Hippocampal formation (tissue), 2 donors: ENCODE data around the gene REG4.
"Not testable (repeated sequence)": the region's sequence is repeated elsewhere in the genome, so short reads cannot be mapped to it uniquely, and the experiment has no call there.

Source experiments
- DNase-seq, 2 donors: peaks; one replicate each; lab custom pipeline; 2025; lab: John Stamatoyannopoulos, UW

Gene REG4

GRCh38 chr1:119806489-119806888, 4.8 kb downstream of the REG4 start:
- DNase-seq: no peak

DNA sequence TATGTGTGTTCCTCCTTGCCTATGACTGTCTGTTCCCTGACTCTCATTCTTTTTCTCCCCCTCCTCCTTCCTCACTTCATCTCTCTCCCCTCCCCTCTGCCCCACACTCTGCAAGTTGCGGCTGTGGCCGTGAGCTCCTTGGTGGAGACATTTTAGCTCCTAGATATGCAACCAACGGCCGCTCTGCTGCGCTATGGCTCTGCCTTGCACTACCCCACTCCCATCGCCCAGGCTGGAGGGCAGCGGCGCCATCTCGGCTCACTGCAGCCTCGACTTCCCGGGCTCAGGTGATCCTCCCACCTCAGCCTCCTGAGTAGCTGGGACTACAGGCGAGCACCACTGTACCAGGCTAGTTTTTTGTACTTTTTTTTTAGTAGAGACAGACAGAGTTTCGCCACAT, 5.5 kb downstream of the REG4 start:
- no peak for DNase-seq

DNA sequence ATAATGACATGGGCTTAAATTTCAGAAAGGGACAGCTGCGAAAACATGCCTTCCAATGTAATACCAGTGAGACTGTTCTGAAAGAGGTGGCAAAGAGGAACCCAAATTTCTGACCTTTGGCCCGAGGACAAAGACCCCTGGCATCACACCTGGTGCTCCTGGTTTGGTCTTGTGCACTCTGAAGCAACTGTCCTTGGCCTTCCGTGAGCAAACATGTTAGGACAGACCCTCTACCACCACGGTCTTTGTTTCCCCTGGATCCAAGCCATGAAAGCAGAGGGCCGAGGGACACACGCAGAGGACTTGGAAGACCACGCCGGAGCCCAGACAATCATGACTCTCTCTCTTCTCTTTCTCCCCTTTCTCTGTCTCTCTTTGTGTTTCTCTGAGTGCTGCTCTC, 6.0 kb downstream of the REG4 start:
- DNase-seq: no peak

DNA sequence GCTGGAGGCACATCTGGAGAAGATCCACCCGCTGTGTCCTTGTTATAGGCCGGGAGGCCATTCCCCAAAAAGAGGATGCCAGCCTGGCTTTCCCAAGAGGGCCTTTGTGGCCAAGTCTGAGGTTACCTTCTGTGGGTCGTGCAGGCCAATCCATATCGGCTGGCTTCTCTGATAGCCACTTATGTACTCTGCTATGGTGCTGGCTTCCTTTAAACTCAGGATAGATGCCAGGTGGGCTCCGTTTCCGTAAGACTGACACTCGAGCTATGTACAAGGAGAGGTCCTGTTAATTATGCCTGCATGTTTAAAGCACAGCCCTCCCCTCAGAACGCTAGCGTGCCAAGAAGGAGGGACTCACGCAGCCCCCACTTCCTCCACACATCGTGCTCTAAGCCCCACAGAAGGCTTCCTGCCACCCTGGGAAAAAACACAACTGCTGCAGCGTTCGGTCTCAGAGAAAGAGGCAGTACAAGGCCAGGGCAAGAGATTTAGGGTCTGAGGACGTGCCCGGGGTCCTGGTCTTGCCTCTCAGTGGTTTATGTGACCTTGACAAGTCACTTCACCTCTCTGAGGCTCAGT, 11.6 kb downstream of the REG4 start:
- DNase-seq: no peak

DNA sequence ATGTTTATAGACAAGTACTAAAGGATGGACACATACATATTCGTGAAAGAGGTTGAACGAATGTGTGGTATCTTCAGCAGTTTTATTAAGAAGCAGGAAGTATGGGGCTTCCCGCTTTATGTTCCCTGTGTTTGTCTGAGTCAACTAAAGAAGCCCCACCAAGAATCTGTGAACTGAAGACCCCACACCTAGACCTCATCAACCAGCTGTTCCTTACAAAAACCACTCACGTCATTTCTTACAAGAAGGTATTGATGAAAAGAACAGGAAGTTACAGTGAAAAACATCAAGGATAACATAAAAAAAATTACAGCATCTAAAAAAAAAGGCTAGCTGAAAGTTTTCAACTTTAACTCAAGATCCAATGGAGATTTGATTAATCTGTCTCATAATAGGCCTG, 12.3 kb downstream of the REG4 start:
- DNase-seq: no peak

- DNase-seq: no peak
Measured at GRCh38 chr1:119797606-119798005, 13.7 kb downstream of the REG4 start.

- DNase-seq: no peak
Measured at GRCh38 chr1:119797162-119797561, 14.1 kb downstream of the REG4 start.

DNA sequence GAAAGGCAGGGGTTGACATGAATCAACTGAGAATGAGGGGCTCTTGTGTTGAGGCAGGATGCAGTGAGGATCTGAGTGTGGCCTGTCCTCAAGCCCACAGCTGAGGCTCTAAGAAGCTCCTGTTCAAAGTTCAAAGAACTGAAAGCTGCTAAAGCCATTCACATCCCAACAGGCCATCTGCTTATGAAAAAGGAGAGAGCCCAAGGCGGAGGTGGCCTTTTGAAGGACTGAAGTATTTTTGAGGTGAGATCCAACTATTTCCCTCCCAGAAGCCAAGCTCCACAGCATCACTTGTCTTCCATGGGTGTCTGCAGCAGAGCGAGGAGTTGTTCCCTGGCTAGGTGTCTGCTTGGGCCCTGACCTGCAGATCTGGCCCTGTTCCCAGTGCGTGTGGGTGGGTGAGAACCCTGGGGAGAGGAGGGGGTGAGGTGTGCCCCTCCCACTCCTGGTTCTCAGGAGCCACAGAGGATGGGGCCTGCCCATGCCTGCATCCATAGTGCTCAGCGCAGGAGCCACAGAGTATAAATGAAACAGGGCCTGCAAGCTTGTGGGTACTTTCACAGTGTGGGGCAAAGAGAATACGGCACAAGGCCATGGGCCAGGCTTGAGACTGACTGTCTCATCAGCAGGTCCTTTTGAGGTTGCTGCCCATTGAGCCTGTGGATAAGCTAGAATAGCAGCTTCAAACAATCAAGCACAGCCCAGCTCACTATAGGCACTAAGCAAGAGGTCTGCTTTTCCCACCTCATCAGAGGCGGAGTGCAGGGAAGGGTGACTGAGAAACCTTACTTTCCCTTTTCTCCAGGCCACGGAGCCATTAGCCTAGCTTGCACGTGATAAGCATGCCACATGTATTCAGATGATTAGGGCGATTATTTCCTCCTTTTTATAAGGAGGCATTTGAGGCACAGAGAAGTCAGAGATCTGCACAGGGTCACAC, 15.7 kb downstream of the REG4 start:
- DNase-seq: no peak

GRCh38 chr1:119794876-119795240, 16.4 kb downstream of the REG4 start:
- no peak for DNase-seq

DNA sequence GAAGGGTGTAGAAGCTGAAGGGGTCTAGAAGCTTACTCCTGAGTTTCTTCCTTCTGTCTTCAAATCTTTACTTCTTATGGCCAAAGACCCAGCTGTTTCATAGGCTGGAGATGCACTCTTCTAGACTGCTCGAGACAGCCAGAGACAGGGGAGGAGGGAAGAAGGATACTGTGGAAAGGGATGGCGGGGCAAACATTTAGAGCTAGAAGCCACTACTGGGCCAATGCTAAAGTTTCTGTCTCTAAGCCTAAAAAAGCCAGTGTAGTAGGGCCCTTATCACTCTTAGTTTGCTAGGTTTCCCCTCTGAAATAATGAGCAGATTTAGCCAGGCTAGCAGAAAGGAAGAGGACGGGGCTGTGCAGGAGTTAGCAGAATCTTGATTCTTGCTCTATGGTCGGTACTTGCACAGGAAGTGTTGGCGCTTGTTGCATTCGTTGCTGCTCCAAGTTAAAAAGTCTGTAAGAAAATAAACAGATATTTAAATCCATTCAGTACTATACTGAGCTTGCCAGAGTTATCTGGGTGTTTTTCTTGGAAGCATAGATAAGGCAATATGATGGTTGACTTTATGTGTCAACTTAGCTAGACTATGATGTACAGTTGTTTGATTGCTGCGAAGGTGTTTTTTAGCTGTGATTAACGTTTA, 16.9 kb downstream of the REG4 start:
- no peak for DNase-seq

- DNase-seq: no peak
Measured at GRCh38 chr1:119791377-119791776, 19.9 kb downstream of the REG4 start.

GRCh38 chr1:119790451-119791198, 20.6 kb downstream of the REG4 start:
- no peak for DNase-seq

- DNase-seq: no peak
Measured at GRCh38 chr1:119787776-119788175, 23.5 kb downstream of the REG4 start.

DNA sequence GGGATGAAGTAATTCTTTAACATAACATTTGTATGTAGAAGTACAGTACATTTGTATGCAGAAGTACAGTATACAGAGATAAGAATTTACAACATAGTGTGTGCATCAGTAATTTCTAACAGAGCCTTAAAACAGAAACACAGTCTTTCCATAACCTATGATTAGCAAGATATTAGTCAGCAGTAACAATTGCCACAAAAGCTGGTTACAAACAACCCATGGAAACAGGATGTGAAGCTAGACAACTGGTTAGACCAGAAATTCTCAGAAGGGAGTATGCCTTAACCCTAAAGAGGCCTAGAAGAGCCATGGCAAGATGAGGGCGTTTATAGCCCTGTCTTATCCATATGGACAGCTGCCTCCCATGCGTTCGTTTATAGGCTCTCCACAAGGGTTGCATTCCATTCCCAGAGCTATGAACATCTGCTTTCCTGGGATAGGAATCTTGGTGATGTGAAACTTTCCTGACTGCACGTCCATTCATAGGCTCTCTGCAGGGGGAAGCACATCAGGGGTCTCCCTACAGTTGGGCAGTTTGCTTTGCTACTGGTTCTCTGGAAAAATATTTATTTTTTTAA, 24.7 kb downstream of the REG4 start:
- DNase-seq: not testable (repeated sequence)

GRCh38 chr1:119786046-119786445, 25.2 kb downstream of the REG4 start:
- DNase-seq: not testable (repeated sequence)

DNA sequence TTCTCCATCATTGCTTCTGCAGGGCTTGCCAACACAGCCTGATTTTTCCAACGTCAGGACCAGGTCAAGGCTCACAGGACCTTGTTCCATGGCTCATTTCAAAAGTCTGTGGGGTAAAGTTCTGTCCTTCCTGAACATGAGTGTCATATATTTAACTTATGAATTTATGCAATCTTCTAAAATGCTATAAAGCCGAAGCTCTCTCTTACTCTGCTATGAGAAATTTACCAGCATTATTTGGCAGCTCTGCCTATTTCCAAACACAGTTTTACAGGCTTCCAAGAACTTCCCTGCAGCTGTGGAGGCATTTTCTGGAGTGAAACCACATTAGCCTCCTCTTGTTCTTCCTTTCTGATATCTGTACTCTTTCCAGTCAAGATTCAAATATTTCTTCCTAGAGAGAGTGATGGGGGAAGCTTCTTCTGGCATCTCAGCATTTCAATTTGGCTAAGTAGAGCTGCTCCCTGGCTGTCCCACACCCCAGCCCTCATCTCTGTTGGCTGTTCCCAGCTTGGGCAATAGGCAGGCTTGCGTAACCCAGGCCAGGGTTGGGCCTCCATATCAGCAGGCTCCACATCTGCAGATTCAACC, 27.0 kb downstream of the REG4 start:
- no peak for DNase-seq

DNA sequence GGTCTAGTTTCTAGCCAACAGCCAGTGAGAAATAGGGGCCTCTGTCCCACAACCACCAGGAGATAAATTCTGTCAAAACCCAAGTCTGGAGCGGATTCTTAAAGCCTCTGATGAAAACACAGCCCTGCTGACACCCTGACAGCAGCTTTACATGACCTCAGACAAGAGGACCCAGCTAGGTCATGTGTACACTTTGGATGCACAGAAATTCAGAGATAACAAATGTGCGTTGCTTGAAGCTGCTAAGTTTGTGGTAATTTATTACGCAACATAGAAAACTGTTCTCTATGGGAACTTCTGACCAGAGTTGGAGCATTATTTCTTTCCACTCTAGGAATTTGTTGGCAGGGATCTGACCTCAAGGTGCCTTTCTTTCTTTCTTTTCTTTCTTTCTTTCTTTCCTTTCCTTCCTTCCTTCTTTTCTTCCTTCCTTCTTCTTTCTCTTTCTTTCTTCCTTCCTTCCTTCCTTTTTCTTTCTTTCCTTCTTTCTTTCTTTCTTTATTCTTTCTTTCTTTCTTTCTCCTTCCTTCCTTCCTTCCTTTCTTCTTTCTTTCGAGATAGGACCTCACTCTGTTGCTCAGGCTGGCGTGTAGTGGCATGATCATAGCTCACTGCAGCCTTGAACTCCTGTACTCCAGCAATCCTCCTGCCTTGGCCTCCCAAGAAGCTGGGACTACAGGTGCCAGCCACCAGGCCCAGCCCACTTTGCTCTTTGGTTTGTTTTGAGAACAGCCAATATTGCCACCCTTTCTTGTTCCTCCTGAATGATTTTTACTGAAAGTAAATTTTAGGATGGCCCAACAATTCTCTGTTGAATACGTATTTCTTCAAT, 27.7 kb downstream of the REG4 start:
- DNase-seq: no peak

GRCh38 chr1:119782631-119783325, 28.5 kb downstream of the REG4 start:
- no peak for DNase-seq

DNA sequence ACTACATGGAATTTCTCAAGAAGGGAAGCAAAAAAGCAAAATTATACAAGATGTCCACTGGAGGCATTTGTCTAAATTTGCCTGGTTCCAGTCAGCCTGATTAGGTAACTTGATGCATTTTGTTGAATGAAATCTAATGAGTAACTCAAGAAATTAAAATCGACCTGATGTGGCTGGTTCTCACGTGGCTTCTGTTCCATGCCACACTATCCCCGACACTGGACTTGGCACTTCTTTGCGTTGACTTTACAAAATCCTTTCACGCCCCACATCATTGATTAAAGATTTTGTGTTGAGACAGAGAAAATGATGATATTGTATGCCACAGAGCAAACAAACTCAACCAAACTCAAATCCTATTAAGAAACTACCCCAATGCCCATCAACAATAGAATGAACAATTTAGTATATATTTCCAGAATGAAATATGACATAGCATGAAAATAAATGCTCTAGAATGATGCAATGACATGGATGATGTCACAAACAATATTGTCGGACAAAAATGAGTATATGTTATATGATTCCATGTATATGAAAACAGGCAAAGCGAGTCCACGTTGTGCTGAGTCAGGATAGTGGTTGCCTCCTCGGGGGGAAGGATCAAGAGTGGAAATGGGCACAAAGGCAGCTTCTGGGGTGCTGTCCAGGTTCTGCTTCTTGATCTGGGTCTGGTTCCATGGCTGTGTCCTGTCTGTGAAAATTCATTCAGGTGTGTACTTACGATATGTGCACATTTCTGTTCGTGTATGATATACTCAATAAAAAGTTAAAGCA, 29.6 kb downstream of the REG4 start:
- DNase-seq: no peak
